MM.1S (cell line): Measurements from ENCODE around the gene BPIFB3.

ENCODE experiments used
- EZH2 ChIP-seq: fragments of 300-600 bp; sonication (generic); optimal IDR thresholded peaks from 2 replicates; pipeline ENCODE3; 2017; ENCODE audit warnings: low read depth, mild to moderate bottlenecking, antibody characterized with exemption, low read length, mixed read lengths
- TF ChIP-seq, protein P1 (sequence below): fragments of 300-600 bp; sonication (generic); IDR thresholded peaks from 2 replicates; pipeline ENCODE4 v1.5.1; 2016; ENCODE audit warnings: antibody characterized with exemption, low read length, mixed read lengths

DNA sequence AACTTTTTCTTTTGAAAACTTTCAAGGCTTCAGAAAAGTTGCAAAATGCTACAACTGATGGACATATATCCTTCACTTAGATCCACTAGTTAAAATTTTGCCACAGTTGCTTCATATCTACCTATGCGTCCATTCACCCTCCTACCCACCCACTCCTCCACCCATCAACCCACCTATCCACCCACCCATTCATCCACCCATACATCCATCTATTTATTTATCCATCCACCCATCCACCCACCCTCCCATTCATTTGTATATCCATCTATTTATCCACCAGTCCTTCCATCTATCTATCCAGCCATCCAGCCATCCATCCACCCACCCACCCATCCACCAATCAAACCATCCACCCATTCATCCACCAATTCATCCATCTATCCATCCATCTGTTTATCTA is 39.4 kb downstream of the BPIFB3 start:
- TF ChIP-seq, protein P1, sequence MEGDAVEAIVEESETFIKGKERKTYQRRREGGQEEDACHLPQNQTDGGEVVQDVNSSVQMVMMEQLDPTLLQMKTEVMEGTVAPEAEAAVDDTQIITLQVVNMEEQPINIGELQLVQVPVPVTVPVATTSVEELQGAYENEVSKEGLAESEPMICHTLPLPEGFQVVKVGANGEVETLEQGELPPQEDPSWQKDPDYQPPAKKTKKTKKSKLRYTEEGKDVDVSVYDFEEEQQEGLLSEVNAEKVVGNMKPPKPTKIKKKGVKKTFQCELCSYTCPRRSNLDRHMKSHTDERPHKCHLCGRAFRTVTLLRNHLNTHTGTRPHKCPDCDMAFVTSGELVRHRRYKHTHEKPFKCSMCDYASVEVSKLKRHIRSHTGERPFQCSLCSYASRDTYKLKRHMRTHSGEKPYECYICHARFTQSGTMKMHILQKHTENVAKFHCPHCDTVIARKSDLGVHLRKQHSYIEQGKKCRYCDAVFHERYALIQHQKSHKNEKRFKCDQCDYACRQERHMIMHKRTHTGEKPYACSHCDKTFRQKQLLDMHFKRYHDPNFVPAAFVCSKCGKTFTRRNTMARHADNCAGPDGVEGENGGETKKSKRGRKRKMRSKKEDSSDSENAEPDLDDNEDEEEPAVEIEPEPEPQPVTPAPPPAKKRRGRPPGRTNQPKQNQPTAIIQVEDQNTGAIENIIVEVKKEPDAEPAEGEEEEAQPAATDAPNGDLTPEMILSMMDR = no peak
- TF ChIP-seq EZH2 = no peak
